Suprapubic skin (tissue), 4 donors: Measurements from ENCODE around the gene SYNPO2.

Experiments used
- CTCF ChIP-seq, 2 donors: fragments of 200-600 bp in 1 of 2; fragments of 450-650 bp in 1 of 2; sonication (generic) in 1 of 2; IDR thresholded peaks; one replicate each; pipeline ENCODE4 v1.5.1; 2016 to 2019; ENCODE audit warnings: antibody characterized with exemption in 2 of 2, mild to moderate bottlenecking in 1 of 2, moderate library complexity in 1 of 2
- EP300 ChIP-seq: sonication (generic); formaldehyde crosslinking; IDR thresholded peaks from one replicate; pipeline ENCODE4 v1.6.1; 2017; ENCODE audit warnings: antibody characterized with exemption
- POLR2A ChIP-seq, 2 donors: fragments of 450-650 bp; IDR thresholded peaks; one replicate each; pipeline ENCODE4 v1.6.1; 2017; ENCODE audit warnings: antibody characterized with exemption in 2 of 2, mild to moderate bottlenecking in 2 of 2, moderate library complexity in 2 of 2
- POLR2AphosphoS5 ChIP-seq, 3 donors: sonication (generic); formaldehyde crosslinking; IDR thresholded peaks; one replicate each; pipeline ENCODE4 v1.6.1; 2017; ENCODE audit warnings: antibody characterized with exemption in 3 of 3

GRCh38 chr4:118918388-118918787 lies 29.7 kb downstream of the SYNPO2 start:
- TF ChIP-seq CTCF (IDR thresholded peaks at IDR 0.05): no peak
- TF ChIP-seq POLR2A (IDR thresholded peaks at IDR 0.05): no peak
- TF ChIP-seq POLR2AphosphoS5 (IDR thresholded peaks at IDR 0.05): no peak
- no peak for TF ChIP-seq EP300
